Fibroblast of pulmonary artery (primary cell): ENCODE results near the gene VSTM4.
A peak's percentile ranks its signal among the peaks of the same experiment; 100 is the strongest.

ENCODE experiments used
- DNase-seq: peaks from one replicate; pipeline ENCODE4 v3.0.0-alpha.2; 2010; ENCODE audit warnings: low read depth
- H3K4me3 ChIP-seq: replicated peaks from 2 replicates; pipeline ENCODE4 v1.5.1; 2011; ENCODE audit warnings: low read depth, mild to moderate bottlenecking, control low read depth, low read length, moderate library complexity
- TF ChIP-seq, protein P1 (sequence below): IDR thresholded peaks from 2 replicates; pipeline ENCODE4 v1.5.1; 2011; ENCODE audit warnings: mild to moderate bottlenecking, control low read depth, low read length, inconsistent platforms; ENCODE audit errors: missing control alignments

Gene VSTM4, protein sequence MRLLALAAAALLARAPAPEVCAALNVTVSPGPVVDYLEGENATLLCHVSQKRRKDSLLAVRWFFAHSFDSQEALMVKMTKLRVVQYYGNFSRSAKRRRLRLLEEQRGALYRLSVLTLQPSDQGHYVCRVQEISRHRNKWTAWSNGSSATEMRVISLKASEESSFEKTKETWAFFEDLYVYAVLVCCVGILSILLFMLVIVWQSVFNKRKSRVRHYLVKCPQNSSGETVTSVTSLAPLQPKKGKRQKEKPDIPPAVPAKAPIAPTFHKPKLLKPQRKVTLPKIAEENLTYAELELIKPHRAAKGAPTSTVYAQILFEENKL

DNA sequence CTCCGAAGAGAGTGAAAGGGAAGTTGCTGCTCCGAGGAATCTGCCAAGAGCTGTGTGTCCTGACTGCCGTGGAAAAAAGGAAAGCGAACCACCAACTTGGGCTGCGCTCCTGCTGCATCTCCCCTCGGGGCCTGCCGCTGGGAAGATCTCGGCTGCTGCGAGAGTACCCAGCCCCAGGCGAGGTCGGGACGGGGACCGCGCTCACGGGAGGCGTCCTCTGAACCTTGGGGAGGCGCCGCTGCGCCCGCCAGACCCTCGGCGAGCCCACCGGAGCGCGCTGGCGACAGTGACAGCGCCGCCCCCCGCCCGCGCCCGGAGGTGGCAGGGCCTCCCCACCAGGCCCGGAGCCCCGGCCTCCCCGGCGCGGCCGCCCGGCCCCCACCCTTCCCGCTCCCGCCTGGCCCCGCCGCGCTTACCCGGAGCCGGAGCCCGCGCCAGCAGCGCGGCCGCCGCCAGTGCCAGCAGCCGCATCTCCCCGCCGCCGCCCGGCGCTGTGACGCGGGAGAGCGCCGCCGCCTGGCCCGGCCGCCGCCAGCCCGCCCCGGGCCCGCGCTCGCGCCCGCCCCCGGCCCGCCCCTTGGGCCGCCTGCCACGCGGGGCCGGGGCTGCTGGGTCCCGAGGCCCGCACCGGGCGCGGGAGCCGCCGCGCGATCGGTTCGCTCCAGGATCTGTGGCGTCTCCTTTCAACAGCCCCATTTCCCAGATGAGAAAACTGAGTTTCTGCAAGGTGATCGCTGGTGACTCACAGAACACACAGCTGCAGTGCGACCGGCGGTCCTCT, at the start of gene VSTM4:
TSS of gene VSTM4 (minus strand) at position 508 of the 781 bp plus-strand sequence. CDS start at position 471, 37 bp downstream.
- DNase-seq, result peak; percentile 39
- peak within 1 kb of the TSS; percentile 49 for H3K4me3 ChIP-seq
- TF ChIP-seq, protein P1, sequence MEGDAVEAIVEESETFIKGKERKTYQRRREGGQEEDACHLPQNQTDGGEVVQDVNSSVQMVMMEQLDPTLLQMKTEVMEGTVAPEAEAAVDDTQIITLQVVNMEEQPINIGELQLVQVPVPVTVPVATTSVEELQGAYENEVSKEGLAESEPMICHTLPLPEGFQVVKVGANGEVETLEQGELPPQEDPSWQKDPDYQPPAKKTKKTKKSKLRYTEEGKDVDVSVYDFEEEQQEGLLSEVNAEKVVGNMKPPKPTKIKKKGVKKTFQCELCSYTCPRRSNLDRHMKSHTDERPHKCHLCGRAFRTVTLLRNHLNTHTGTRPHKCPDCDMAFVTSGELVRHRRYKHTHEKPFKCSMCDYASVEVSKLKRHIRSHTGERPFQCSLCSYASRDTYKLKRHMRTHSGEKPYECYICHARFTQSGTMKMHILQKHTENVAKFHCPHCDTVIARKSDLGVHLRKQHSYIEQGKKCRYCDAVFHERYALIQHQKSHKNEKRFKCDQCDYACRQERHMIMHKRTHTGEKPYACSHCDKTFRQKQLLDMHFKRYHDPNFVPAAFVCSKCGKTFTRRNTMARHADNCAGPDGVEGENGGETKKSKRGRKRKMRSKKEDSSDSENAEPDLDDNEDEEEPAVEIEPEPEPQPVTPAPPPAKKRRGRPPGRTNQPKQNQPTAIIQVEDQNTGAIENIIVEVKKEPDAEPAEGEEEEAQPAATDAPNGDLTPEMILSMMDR, result no peak

DNA sequence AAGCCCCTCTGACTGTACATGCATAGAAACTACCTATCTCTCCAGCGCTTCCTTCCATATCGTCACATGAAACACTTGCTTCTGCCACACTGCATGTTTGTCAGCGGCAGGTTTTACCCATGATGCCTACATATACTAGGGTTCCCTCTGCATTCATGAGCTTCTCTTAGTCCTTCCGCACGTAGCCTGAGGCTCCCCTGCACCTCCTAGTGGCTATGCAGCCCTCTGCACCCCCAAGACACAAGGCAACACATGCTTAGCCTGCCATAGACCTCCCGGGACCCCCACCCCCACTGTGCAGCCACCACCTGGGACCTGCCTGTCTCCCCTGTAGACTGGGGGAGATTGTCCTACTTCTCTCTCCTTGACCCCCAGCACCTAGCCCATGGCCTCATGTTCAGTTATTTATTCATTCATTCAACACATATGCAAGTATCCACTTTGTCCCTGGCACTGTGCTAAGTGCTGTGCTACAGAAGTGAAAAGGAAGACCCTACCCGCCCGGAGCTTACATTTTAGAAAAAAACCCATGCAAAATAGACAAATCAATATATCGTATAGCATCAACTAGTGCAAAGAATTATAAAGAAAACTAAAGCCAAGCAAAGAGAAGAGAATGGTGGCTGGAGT, 49.4 kb upstream of the VSTM4 start:
- no peak overlapping the region for H3K4me3 ChIP-seq
- TF ChIP-seq, protein P1, result peak; percentile 62
- peak; percentile 40 for DNase-seq

DNA sequence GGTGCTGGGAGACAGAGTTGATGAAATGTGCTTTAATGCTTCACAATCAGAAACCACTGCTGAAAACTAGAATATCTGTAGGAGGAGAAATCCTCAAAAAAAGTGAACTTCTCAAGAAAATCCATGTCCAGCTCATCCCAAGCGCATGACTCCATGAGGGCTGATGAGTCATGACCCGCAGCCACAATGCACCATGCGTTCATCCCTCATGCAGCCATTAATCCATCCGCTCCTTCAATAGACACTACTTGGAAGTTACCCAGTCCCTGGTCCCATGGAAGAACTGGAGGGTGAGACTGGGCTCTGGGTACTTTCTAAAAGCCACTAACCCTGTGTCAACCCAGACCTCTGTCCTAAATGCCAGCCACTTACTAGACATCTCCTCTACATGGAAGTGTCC, 48.4 kb upstream of the VSTM4 start:
- TF ChIP-seq, protein P1, result no peak
- DNase-seq, result peak; percentile 6
- no peak overlapping the region for H3K4me3 ChIP-seq

DNA sequence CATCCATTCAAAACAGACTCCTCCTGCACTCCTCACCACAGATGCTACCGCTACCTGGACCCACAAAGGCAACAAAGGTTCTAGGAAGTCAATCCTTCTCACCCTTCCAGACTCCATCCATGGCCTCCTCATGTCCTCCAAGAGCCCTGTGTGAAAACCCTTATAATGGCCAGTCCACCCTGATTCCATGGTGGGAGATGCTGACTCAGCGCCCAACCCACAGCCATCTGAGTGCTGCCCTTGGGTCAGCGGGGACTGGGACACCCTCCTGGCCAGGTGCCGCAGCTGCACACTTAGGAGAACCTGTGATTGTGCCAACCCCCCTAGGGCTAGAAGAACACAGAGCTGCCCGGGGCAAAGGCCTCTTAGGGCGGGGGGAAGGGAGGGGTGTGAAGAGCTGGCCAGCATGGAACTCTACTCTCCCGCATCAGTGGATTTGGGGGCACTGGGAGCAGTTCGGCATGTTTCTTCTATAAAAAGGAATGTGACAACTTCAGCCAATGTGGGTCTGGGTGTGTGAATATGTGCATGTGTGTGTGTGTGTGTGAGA, 47.5 kb upstream of the VSTM4 start:
- TF ChIP-seq, protein P1, result no peak
- no peak overlapping the region for H3K4me3 ChIP-seq
- no peak for DNase-seq

DNA sequence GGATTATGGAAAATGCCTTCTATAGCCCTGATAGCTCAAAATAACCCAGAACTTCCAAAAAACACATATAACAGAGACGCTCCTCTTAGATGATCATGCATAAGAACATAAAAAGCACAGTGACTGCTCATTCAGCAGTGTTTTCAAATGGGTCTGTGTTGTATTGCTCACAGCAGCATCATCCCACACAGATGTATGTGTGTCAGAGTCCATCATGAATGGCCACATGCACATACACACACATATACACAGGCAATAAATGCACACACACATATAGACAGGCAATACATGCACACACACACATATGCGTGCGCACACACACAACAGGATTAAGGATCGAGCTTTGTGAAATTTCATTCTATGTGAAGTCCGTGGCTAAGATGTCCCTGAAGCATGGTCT, 46.7 kb upstream of the VSTM4 start:
- no peak for DNase-seq

DNA sequence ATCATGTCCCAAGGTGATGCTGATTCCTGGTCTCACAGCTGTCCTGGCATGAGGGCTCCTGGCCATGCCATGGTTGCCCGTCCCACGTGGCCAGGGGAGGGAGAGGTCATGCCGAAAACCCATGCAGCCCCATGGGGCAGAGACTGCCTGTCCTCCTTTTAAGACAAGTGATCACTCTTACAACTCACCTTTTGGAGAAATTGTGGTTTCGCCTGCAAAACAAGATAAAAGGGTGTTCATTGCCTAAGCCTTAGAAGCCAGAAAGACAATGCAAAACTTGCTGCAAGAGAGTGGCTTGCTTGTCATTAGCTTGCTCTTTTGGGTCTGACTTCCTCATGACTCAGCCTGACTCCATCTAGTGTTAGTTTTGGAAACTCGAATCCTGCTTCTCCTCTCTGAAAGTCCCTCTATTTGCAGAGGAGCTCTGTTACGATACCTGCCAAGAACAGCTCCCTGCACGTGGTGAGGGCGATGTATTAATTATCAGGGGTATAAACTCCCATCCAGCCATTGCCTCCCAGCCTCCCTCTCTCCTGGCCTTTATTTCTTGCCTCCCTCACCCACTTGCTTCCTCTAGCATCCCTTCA, 46.2 kb upstream of the VSTM4 start:
- peak; percentile 46 for DNase-seq
- TF ChIP-seq, protein P1, result peak; percentile 38
- no peak overlapping the region for H3K4me3 ChIP-seq

More for the DNA sequence above, 46.7 kb upstream of the VSTM4 start:
- H3K4me3 ChIP-seq, result no peak overlapping the region
- TF ChIP-seq, protein P1, result no peak
